Fibroblast of mammary gland (primary cell): ENCODE data around the gene ATM.

Experiments
- DNase-seq: peaks from one replicate; pipeline ENCODE4 v3.0.0-alpha.2; 2010; ENCODE audit warnings: low read depth
- H3K4me3 ChIP-seq: 2 replicates; pipeline ENCODE4 v1.5.1; 2011; ENCODE audit warnings: low read depth, mild to moderate bottlenecking, low read length, moderate library complexity; ENCODE audit not compliant: control insufficient read depth
- CTCF ChIP-seq: conservative IDR thresholded peaks from 2 replicates; pipeline ENCODE4 v1.5.1; 2011; ENCODE audit warnings: low read depth, low read length, inconsistent platforms; ENCODE audit not compliant: control insufficient read depth, insufficient read depth

ATM gene

GRCh38 chr11:108345767-108346166, 122.9 kb downstream of the ATM start:
- no peak overlapping the region for H3K4me3 ChIP-seq
- no peak for DNase-seq
- no peak for TF ChIP-seq CTCF

DNA sequence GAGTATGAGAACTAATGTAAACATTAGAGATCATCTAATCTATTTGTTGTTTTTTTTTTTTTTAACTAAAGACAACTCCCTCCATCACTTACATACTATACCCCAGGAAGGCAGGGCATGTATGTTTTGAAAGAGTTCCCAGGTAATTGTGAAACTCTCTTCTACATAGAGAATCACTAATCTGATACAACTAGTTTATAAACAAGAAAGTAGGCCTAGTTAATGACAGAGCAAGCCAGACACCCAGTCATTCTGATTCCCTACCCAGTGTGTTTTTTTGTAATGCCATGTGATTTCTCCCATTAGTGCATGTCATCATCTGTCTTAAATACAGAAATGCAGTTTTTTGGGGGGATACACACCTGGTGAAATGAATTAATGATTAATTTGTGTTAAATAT, 123.6 kb downstream of the ATM start:
- no peak for TF ChIP-seq CTCF
- H3K4me3 ChIP-seq = no peak overlapping the region
- DNase-seq = no peak

DNA sequence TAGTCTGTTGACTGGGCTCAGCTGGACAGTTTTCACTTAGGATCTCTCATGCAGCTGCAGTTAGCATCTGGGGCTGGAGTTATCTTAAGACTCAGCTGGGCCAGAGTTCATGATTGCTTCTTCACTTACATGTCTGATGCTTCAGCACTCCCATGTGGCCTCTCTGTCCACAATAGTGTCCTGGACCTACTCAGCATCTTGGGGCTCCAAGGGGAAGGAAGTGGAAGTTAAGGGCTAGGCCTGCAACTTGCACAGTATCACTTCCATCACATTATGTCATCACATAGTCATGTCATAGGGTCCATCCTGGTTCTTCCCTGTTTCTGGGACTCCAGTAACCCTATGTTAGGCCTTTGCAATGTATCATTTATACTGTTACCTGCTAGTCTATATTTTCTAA, 128.6 kb downstream of the ATM start:
- TF ChIP-seq CTCF = no peak
- no peak for DNase-seq
- no peak overlapping the region for H3K4me3 ChIP-seq

DNA sequence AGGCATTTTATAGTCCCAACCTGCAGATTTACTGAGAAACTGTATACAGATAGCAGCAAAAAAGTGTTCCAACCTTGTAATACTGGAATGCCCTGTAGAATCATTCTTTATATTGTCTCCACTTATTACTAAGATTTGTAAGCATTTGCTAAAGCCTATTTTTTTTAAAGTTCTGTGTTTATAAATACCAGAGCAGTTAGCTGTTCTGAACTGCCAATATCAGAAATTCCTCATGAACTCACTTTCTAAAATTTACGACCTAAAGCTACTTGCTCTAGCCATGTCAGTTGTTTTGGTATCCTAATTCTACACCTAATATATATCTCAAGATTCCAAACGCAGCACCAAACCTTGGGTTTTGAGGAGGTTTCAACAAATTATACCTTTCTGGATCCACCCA, 141.3 kb downstream of the ATM start:
- no peak for TF ChIP-seq CTCF
- no peak overlapping the region for H3K4me3 ChIP-seq
- peak; percentile 9 for DNase-seq

GRCh38 chr11:108368134-108368533, 145.3 kb downstream of the ATM start:
- TF ChIP-seq CTCF = no peak
- DNase-seq = peak; percentile 20
- H3K4me3 ChIP-seq = no peak overlapping the region

DNA sequence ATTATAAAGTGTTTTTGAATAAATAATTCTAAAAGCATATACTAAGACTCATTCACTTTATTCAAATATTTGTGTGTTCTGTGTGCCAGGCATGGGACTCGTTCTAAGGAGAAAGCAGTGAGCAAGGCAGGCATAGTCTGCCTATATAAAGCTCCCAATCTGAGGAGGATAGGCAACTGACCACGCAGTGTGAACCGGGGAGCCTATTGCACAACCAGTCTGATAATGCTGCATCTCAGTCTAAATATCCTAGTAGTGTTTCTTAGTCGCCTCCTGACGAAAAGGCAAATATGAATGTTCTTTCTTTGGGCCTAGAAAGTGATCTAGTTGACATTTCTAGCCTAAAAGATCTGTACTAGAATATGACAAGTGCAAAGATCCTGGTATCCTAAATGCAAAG, 146.2 kb downstream of the ATM start:
- DNase-seq = no peak
- TF ChIP-seq CTCF = no peak

GRCh38 chr11:108370315-108370714, 147.4 kb downstream of the ATM start:
- no peak overlapping the region for H3K4me3 ChIP-seq
- DNase-seq = no peak
- no peak for TF ChIP-seq CTCF

More for the DNA sequence above, 146.2 kb downstream of the ATM start:
- no peak overlapping the region for H3K4me3 ChIP-seq
